Liver (tissue), 3 donors: ENCODE measurements around the gene FAAP100.

ENCODE experiments used
- FOXA1 ChIP-seq: IDR thresholded peaks from 2 replicates; pipeline ENCODE4 v1.6.1; 2016; ENCODE audit warnings: antibody characterized with exemption
- GABPA ChIP-seq, 2 donors: IDR thresholded peaks in 1 of 2; conservative IDR thresholded peaks in 1 of 2; 2 replicates each; pipeline ENCODE4 v1.6.1; 2016; ENCODE audit warnings: antibody characterized with exemption in 2 of 2, mild to moderate bottlenecking in 1 of 2, moderate library complexity in 1 of 2
- HNF4G ChIP-seq: IDR thresholded peaks from 2 replicates; pipeline ENCODE4 v1.6.1; 2016; ENCODE audit warnings: antibody characterized with exemption
- NR2F2 ChIP-seq: IDR thresholded peaks from 2 replicates; pipeline ENCODE4 v1.6.1; 2016; ENCODE audit warnings: antibody characterized with exemption
- RAD21 ChIP-seq, 2 donors: IDR thresholded peaks; 2 replicates each; pipeline ENCODE4 v1.6.1; 2016; ENCODE audit warnings: antibody characterized with exemption in 2 of 2, mild to moderate bottlenecking in 2 of 2
- REST ChIP-seq: IDR thresholded peaks from 2 replicates; pipeline ENCODE4 v1.6.1; 2016; ENCODE audit warnings: antibody characterized with exemption, mild to moderate bottlenecking
- RXRA ChIP-seq, 2 donors: IDR thresholded peaks; 2 replicates each; pipeline ENCODE4 v1.6.1; 2017 to 2018; ENCODE audit warnings: antibody characterized with exemption in 2 of 2, mild to moderate bottlenecking in 1 of 2
- SP1 ChIP-seq: IDR thresholded peaks from 2 replicates; pipeline ENCODE4 v1.6.1; 2018; ENCODE audit warnings: antibody characterized with exemption, mild to moderate bottlenecking
- TAF1 ChIP-seq: conservative IDR thresholded peaks from 2 replicates; pipeline ENCODE4 v1.6.1; 2016; ENCODE audit warnings: antibody characterized with exemption, mild to moderate bottlenecking
- ZBTB33 ChIP-seq: IDR thresholded peaks from 2 replicates; pipeline ENCODE4 v1.6.1; 2016; ENCODE audit warnings: antibody characterized with exemption
- TF ChIP-seq, protein P1 (sequence below): fragments of 150-350 bp; IDR thresholded peaks from 2 replicates; pipeline ENCODE4 v1.5.1; 2017; ENCODE audit warnings: improper control_type of control experiment, low read depth, low read length; ENCODE audit not compliant: missing input control
- TF ChIP-seq, protein P2 (sequence below): IDR thresholded peaks from 2 replicates; pipeline ENCODE4 v1.6.1; 2016; ENCODE audit warnings: antibody characterized with exemption
- donor health status: healthy.
- donor health status: healthy.

- TF ChIP-seq TAF1 (no peak), REST (no peak), ZBTB33 (no peak), HNF4G (no peak), RAD21 (IDR thresholded peaks at IDR 0.05) (no peak), RXRA (IDR thresholded peaks at IDR 0.05) (no peak), FOXA1 (no peak), SP1 (no peak), GABPA (IDR thresholded peaks at IDR 0.05 in 1 of 2, conservative IDR thresholded peaks at IDR 0.05 in 1 of 2) (no peak), NR2F2 (no peak)
- TF ChIP-seq, protein P1, sequence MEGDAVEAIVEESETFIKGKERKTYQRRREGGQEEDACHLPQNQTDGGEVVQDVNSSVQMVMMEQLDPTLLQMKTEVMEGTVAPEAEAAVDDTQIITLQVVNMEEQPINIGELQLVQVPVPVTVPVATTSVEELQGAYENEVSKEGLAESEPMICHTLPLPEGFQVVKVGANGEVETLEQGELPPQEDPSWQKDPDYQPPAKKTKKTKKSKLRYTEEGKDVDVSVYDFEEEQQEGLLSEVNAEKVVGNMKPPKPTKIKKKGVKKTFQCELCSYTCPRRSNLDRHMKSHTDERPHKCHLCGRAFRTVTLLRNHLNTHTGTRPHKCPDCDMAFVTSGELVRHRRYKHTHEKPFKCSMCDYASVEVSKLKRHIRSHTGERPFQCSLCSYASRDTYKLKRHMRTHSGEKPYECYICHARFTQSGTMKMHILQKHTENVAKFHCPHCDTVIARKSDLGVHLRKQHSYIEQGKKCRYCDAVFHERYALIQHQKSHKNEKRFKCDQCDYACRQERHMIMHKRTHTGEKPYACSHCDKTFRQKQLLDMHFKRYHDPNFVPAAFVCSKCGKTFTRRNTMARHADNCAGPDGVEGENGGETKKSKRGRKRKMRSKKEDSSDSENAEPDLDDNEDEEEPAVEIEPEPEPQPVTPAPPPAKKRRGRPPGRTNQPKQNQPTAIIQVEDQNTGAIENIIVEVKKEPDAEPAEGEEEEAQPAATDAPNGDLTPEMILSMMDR, result no peak
- TF ChIP-seq, protein P2, sequence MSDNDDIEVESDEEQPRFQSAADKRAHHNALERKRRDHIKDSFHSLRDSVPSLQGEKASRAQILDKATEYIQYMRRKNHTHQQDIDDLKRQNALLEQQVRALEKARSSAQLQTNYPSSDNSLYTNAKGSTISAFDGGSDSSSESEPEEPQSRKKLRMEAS, result no peak
These were observed 11.9 kb upstream of the FAAP100 start for GRCh38 chr17:81563861-81564586.
